PC-9 (cell line): ENCODE results near the gene PTPRR. TPM values are rescaled to one million over a fixed set of nuclear protein-coding genes. Genes with fewer than 3 reads are reported as not detected.

Experiments used
- BruUV-seq: library from RNA; stranded (reverse); fragments of 400-500 nt; replicated peaks from 2 replicates; lab custom pipeline; 2021; lab: Mats Ljungman, UMichigan
- CTCF ChIA-PET: fragments of 300-600 bp; sonication (Branson Sonifier 250); formaldehyde crosslinking; loops from one replicate; lab custom pipeline; 2022; ENCODE audit warnings: antibody characterized with exemption; lab: Charles Lee
- POLR2A ChIA-PET: fragments of 300-600 bp; sonication (Branson Sonifier 250); formaldehyde crosslinking; loops from one replicate; lab custom pipeline; 2022; ENCODE audit warnings: antibody characterized with exemption; ENCODE audit not compliant: unreplicated experiment; lab: Charles Lee
- DNase-seq, 2 experiments: peaks; one replicate each; pipeline versions ENCODE4 v3.0.0 to v3.0.0-alpha.2; 2015 to 2022; ENCODE audit warnings: mixed read lengths in 1 of 2
- H2AFZ ChIP-seq: fragments of 200-600 bp; sonication (generic); 2 replicates; pipeline ENCODE4 v1.8.1; 2017; ENCODE audit warnings: antibody characterized with exemption
- H3F3A ChIP-seq: fragments of 200-600 bp; sonication (generic); 2 replicates; pipeline ENCODE4 v1.8.1; 2017; ENCODE audit warnings: antibody characterized with exemption, mild to moderate bottlenecking, low read depth; ENCODE audit not compliant: insufficient read depth
- H3K27ac ChIP-seq: fragments of 200-600 bp; sonication (generic); 2 replicates; pipeline ENCODE4 v1.6.1; 2016; ENCODE audit warnings: mixed run types
- H3K27me3 ChIP-seq: fragments of 200-600 bp; sonication (generic); 2 replicates; pipeline ENCODE4 v1.6.1; 2016; ENCODE audit warnings: low read depth, mixed run types; ENCODE audit not compliant: insufficient read depth
- H3K36me3 ChIP-seq: fragments of 200-600 bp; sonication (generic); 2 replicates; pipeline ENCODE4 v1.6.1; 2016; ENCODE audit warnings: low read depth, mixed run types
- H3K4me1 ChIP-seq: fragments of 200-600 bp; sonication (generic); replicated peaks from 2 replicates; pipeline ENCODE4 v1.6.1; 2016; ENCODE audit warnings: mixed run types; ENCODE audit not compliant: insufficient read depth
- H3K4me2 ChIP-seq: fragments of 200-600 bp; sonication (generic); 2 replicates; pipeline ENCODE4 v1.6.1; 2017; ENCODE audit warnings: mixed run types
- H3K4me3 ChIP-seq: fragments of 200-600 bp; sonication (generic); 2 replicates; pipeline ENCODE4 v1.6.1; 2016; ENCODE audit warnings: mixed run types
- H3K79me2 ChIP-seq: fragments of 200-600 bp; sonication (generic); 2 replicates; pipeline ENCODE4 v1.6.1; 2017; ENCODE audit warnings: low read depth, mixed run types
- H3K9me2 ChIP-seq: fragments of 200-600 bp; sonication (generic); 2 replicates; pipeline ENCODE4 v1.8.1; 2017; ENCODE audit warnings: mild to moderate bottlenecking; ENCODE audit not compliant: insufficient read depth
- H3K9me3 ChIP-seq: fragments of 200-600 bp; sonication (generic); 2 replicates; pipeline ENCODE4 v1.8.1; 2016; ENCODE audit warnings: low read depth; ENCODE audit not compliant: insufficient read depth
- H4K20me1 ChIP-seq: fragments of 200-600 bp; sonication (generic); 2 replicates; pipeline ENCODE4 v1.8.1; 2017; ENCODE audit not compliant: insufficient read depth
- CTCF ChIP-seq: fragments of 200-600 bp; sonication (generic); conservative IDR thresholded peaks from 2 replicates; pipeline ENCODE4 v1.6.1; 2017; ENCODE audit warnings: mixed run types, antibody characterized with exemption, mild to moderate bottlenecking, moderate library complexity
- EZH2 ChIP-seq: fragments of 200-600 bp; sonication (generic); IDR thresholded peaks from 2 replicates; pipeline ENCODE4 v1.8.0; 2017; ENCODE audit warnings: antibody characterized with exemption, low read depth
- intact Hi-C: fragments of 100-400 bp; cut with micrococcal nuclease; formaldehyde crosslinking; loops from one replicate; pipeline ENCODE4 v1.10.0; 2022; ENCODE audit not compliant: unreplicated experiment
- total RNA-seq: library from RNA; stranded (reverse); gene quantifications from 2 replicates; pipeline ENCODE4 v1.2.3, GENCODE V29; 2021

The PTPRR gene
- total RNA-seq, 1 experiment from 2014 or later = 12.2 TPM

GRCh38 chr12:70835948-70836347, 84.6 kb downstream of the PTPRR start:
- POLR2A ChIA-PET = interaction anchor here (0.6 kb wide), 1 partner anchor 113 kb away, joined by 4 read pairs; no protein-coding TSS in a partner anchor
- Histone ChIP-seq H3K27ac (no peak overlapping the region), H3K4me2 (no peak overlapping the region), H3F3A (peaks cover 5% of the 10 kb centered on the region; the same call in 1 of the 2 replicates), H3K9me2 (no peaks in the 10 kb centered on the region), H2AFZ (no peak overlapping the region), H3K9me3 (0 out of 2 replicates have a peak, but pooled peaks cover 3% of the 10 kb centered on the region), H3K36me3 (no peaks in the 10 kb centered on the region), H3K4me3 (no peak overlapping the region), H4K20me1 (no peaks in the 10 kb centered on the region), H3K27me3 (no peaks in the 10 kb centered on the region), H3K79me2 (no peaks in the 10 kb centered on the region), H3K4me1 (0 out of 2 replicates have a peak, but pooled peaks cover 4% of the 10 kb centered on the region)
- intact Hi-C loops = no loop called here
- CTCF ChIA-PET = no interaction called here
- BruUV-seq = no TSS peak
- no peak for DNase-seq
- no peak for TF ChIP-seq CTCF
- TF ChIP-seq EZH2 = no peak

GRCh38 chr12:70831543-70831942, 89.0 kb downstream of the PTPRR start:
- intact Hi-C loops = no loop called here
- no peak for DNase-seq

More at GRCh38 chr12:70831543-70831942, 89.0 kb downstream of the PTPRR start:
- Histone ChIP-seq H3K4me3 (no peak overlapping the region), H3K4me1 (0 out of 2 replicates have a peak, but pooled peaks cover 4% of the 10 kb centered on the region), H3K27me3 (no peaks in the 10 kb centered on the region), H3K9me2 (no peaks in the 10 kb centered on the region), H3K4me2 (no peak overlapping the region), H3K27ac (no peak overlapping the region), H3K79me2 (no peaks in the 10 kb centered on the region), H2AFZ (0 out of 2 replicates have a peak overlapping the region, but pooled peaks have one; percentile 9), H3K36me3 (no peaks in the 10 kb centered on the region), H3F3A (peaks cover 5% of the 10 kb centered on the region; the same call in 1 of the 2 replicates), H4K20me1 (no peaks in the 10 kb centered on the region), H3K9me3 (0 out of 2 replicates have a peak, but pooled peaks cover 4% of the 10 kb centered on the region)
- no TSS peak for BruUV-seq
- TF ChIP-seq CTCF (no peak), EZH2 (no peak)
- ChIA-PET CTCF (interaction anchor here (0.9 to 1.0 kb wide), 2 partner anchors 98 to 183 kb away, joined by 3 to 5 read pairs; no protein-coding TSS in a partner anchor), POLR2A (interaction anchor here (0.6 kb wide), 1 partner anchor 45 kb away, joined by 4 read pairs; no protein-coding TSS in a partner anchor)
